Kidney epithelial cell (primary cell): Measurements from ENCODE around the gene FLNA. TPM values are rescaled to one million over a fixed set of nuclear protein-coding genes. Genes with fewer than 3 reads are reported as not detected.
"Not testable (repeated sequence)": the region's sequence is repeated elsewhere in the genome, so short reads cannot be mapped to it uniquely, and the experiment has no call there.

ENCODE experiments used
- DNase-seq: peaks from one replicate; pipeline ENCODE4 v3.0.0-alpha.2; 2010; ENCODE audit warnings: low read depth
- H3K27me3 ChIP-seq: 2 replicates; pipeline ENCODE4 v1.6.0; 2011; ENCODE audit warnings: low read length; ENCODE audit not compliant: control insufficient read depth, insufficient read depth
- H3K36me3 ChIP-seq: 2 replicates; pipeline ENCODE4 v1.5.1; 2011; ENCODE audit warnings: low read length; ENCODE audit not compliant: control insufficient read depth, insufficient read depth
- H3K4me3 ChIP-seq: 2 replicates; pipeline ENCODE4 v1.5.1; 2011; ENCODE audit warnings: low read depth, mild to moderate bottlenecking, control low read depth, low read length
- CTCF ChIP-seq: IDR thresholded peaks from 2 replicates; pipeline ENCODE4 v1.5.1; 2011; ENCODE audit warnings: mild to moderate bottlenecking, moderate library complexity, low read length, control low read depth, inconsistent platforms; ENCODE audit not compliant: insufficient read depth, poor library complexity, severe bottlenecking
- total RNA-seq: library from RNA; depleted of rRNA; stranded (reverse); fragments of >200 nt; gene quantifications from 2 replicates; pipeline ENCODE4 v1.2.3, GENCODE V29; 2015

FLNA gene
- total RNA-seq, 1 donor from 2014 or later, result 2,357 TPM

- no peak for DNase-seq
- Histone ChIP-seq H3K4me3 (no peak overlapping the region), H3K36me3 (no peaks in the 10 kb centered on the region), H3K27me3 (peaks cover 2% of the 10 kb centered on the region)
- no peak for TF ChIP-seq CTCF
Observed at GRCh38 chrX:154304846-154305245, 69.6 kb downstream of the FLNA start.

- TF ChIP-seq CTCF, result no peak
- no peak overlapping the region for H3K4me3 ChIP-seq
- H3K27me3 ChIP-seq, result peaks cover 2% of the 10 kb centered on the region
- H3K36me3 ChIP-seq, result no peaks in the 10 kb centered on the region
- DNase-seq, result no peak
Observed at GRCh38 chrX:154303476-154303875, 71.0 kb downstream of the FLNA start.

GRCh38 chrX:154302998-154303397 is 71.4 kb downstream of the FLNA start:
- DNase-seq, H3K36me3 ChIP-seq, H3K27me3 ChIP-seq, H3K4me3 ChIP-seq: not testable (repeated sequence)

- DNase-seq, result no peak
- H3K27me3 ChIP-seq, result peaks cover 2% of the 10 kb centered on the region
- H3K36me3 ChIP-seq, result no peaks in the 10 kb centered on the region
- H3K4me3 ChIP-seq, result no peak overlapping the region
- no peak for TF ChIP-seq CTCF
Observed at GRCh38 chrX:154300816-154301215, 73.6 kb downstream of the FLNA start.

Other genes starting within 250 kb of the FLNA start
- not detected in 2 replicates for gene OPN1LW, start 230.4 kb downstream of the FLNA start, total RNA-seq
- not detected in 2 replicates for gene OPN1MW, start 192.0 kb downstream of the FLNA start, total RNA-seq
- gene OPN1MW2, start 154.9 kb downstream of the FLNA start, total RNA-seq, result not detected in 2 replicates
- gene OPN1MW3, start 117.1 kb downstream of the FLNA start, total RNA-seq, result not detected in 2 replicates
- gene TEX28, start 79.5 kb downstream of the FLNA start, total RNA-seq, result not detected in 2 replicates
- not detected in 2 replicates for gene TKTL1, start 78.8 kb downstream of the FLNA start, total RNA-seq
- 56.2 and 60.5 TPM in 2 replicates for gene EMD, start 4.7 kb upstream of the FLNA start, total RNA-seq
- gene RPL10, start 23.7 kb upstream of the FLNA start, total RNA-seq, result 8,307 and 11,298 TPM in 2 replicates
- 15.5 and 16.6 TPM in 2 replicates for gene DNASE1L1, start 34.6 kb upstream of the FLNA start, total RNA-seq
- gene TAFAZZIN, start 36.9 kb upstream of the FLNA start, total RNA-seq, result 55.2 and 62.0 TPM in 2 replicates
- gene ATP6AP1, start 54.0 kb upstream of the FLNA start, total RNA-seq, result 70.0 and 78.3 TPM in 2 replicates
- gene GDI1, start 62.5 kb upstream of the FLNA start, total RNA-seq, result 113 and 121 TPM in 2 replicates
- 79.1 and 80.0 TPM in 2 replicates for gene FAM50A, start 69.5 kb upstream of the FLNA start, total RNA-seq
- gene PLXNA3, start 83.6 kb upstream of the FLNA start, total RNA-seq, result 16.7 and 34.7 TPM in 2 replicates
- 27.9 and 28.8 TPM in 2 replicates for gene LAGE3, start 104.6 kb upstream of the FLNA start, total RNA-seq
- gene UBL4A, start 112.0 kb upstream of the FLNA start, total RNA-seq, result 48.3 and 55.9 TPM in 2 replicates
- 20.3 and 37.9 TPM in 2 replicates for gene SLC10A3, start 116.0 kb upstream of the FLNA start, total RNA-seq
- gene FAM3A, start 141.6 kb upstream of the FLNA start, total RNA-seq, result 30.3 and 32.3 TPM in 2 replicates
- 39.2 and 47.0 TPM in 2 replicates for gene G6PD, start 172.2 kb upstream of the FLNA start, total RNA-seq
- 14.6 and 16.7 TPM in 2 replicates for gene IKBKG, start 173.0 kb upstream of the FLNA start, total RNA-seq
- gene CTAG1A, start 210.5 kb upstream of the FLNA start, total RNA-seq, result not detected in 2 replicates
- gene CTAG1B, start 244.6 kb upstream of the FLNA start, total RNA-seq, result not detected in 2 replicates